Fibroblast of pulmonary artery (primary cell): ENCODE measurements around the gene DRD2.

ENCODE experiments used
- DNase-seq: peaks from one replicate; pipeline ENCODE4 v3.0.0-alpha.2; 2010; ENCODE audit warnings: low read depth
- H3K4me3 ChIP-seq: replicated peaks from 2 replicates; pipeline ENCODE4 v1.5.1; 2011; ENCODE audit warnings: low read depth, mild to moderate bottlenecking, control low read depth, low read length, moderate library complexity
- TF ChIP-seq, protein P1 (sequence below): IDR thresholded peaks from 2 replicates; pipeline ENCODE4 v1.5.1; 2011; ENCODE audit warnings: mild to moderate bottlenecking, control low read depth, low read length, inconsistent platforms; ENCODE audit errors: missing control alignments

Gene DRD2

DNA sequence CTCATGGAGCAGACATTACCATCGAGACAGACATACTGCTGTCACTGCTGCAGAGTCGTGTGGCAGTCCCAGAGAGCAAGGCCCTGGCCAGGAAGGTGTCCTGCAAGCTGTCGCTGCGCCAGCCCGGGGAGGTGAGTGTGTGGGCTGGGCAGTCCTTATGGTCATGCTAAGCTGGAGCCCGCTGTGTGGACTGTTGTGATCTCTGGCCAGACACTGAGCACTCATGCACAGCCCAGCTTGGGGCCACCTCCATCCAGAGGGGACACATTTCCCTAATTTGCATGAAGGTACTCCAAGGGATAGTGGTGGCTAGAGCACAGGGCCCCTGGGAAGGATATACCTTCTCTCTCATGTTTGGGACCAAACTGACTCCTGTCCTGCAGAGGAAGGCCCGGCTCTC lies 78.0 kb downstream of the DRD2 start:
- TF ChIP-seq, protein P1, sequence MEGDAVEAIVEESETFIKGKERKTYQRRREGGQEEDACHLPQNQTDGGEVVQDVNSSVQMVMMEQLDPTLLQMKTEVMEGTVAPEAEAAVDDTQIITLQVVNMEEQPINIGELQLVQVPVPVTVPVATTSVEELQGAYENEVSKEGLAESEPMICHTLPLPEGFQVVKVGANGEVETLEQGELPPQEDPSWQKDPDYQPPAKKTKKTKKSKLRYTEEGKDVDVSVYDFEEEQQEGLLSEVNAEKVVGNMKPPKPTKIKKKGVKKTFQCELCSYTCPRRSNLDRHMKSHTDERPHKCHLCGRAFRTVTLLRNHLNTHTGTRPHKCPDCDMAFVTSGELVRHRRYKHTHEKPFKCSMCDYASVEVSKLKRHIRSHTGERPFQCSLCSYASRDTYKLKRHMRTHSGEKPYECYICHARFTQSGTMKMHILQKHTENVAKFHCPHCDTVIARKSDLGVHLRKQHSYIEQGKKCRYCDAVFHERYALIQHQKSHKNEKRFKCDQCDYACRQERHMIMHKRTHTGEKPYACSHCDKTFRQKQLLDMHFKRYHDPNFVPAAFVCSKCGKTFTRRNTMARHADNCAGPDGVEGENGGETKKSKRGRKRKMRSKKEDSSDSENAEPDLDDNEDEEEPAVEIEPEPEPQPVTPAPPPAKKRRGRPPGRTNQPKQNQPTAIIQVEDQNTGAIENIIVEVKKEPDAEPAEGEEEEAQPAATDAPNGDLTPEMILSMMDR, result no peak
- no peak overlapping the region for H3K4me3 ChIP-seq
- no peak for DNase-seq

DNA sequence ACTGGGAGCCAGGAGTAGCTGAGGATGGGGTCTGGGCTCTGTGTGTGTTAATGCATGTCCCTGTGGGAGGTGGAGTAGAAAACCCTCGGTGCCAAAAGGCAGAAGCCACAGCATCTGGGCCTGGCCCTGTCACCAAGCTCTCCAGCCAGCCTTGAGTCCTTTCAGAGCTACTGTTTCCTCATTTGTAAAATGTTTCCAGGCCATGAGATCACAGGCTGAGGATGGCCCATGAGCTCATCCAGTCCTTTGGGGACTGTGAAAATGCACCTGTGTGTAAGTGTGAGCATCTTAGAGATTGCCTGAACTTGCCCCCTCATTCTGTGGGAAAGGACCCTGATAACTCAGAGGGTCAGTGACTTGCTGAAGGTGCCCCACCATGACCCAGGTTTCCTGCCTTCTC lies 78.5 kb downstream of the DRD2 start:
- no peak overlapping the region for H3K4me3 ChIP-seq
- TF ChIP-seq, protein P1, result no peak
- DNase-seq, result no peak

GRCh38 chr11:113395782-113396336 lies 79.3 kb downstream of the DRD2 start:
- DNase-seq, result no peak
- TF ChIP-seq, protein P1, result no peak
- no peak overlapping the region for H3K4me3 ChIP-seq

DNA sequence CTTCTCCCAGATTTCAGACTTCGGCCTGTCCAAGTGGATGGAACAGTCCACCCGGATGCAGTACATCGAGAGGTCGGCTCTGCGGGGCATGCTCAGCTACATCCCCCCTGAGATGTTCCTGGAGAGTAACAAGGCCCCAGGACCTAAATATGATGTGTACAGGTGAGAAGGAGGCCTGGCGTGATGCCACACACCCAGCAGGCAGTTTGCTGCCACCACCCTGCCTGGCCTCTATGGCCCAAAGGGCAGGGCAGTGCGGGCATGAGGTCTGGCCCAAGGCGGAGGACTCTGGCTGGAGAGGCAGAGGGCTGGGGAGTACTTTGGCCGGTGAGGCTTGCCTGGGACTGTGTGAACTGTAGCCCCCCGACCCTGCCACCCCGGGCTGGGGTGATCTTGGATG lies 80.3 kb downstream of the DRD2 start:
- no peak overlapping the region for H3K4me3 ChIP-seq
- no peak for DNase-seq
- TF ChIP-seq, protein P1, result no peak

GRCh38 chr11:113393501-113393985 lies 81.7 kb downstream of the DRD2 start:
- no peak for DNase-seq
- TF ChIP-seq, protein P1, result no peak
- no peak overlapping the region for H3K4me3 ChIP-seq

GRCh38 chr11:113392236-113392921 lies 82.8 kb downstream of the DRD2 start:
- TF ChIP-seq, protein P1, result no peak
- no peak for DNase-seq

GRCh38 chr11:113389272-113389671 lies 85.9 kb downstream of the DRD2 start:
- no peak overlapping the region for H3K4me3 ChIP-seq
- TF ChIP-seq, protein P1, result no peak
- DNase-seq, result no peak

More at GRCh38 chr11:113392236-113392921, 82.8 kb downstream of the DRD2 start:
- no peak overlapping the region for H3K4me3 ChIP-seq
